PC-3 (cell line): ENCODE data around the gene LRFN3. TPM values are rescaled to one million over a fixed set of nuclear protein-coding genes. Genes with fewer than 3 reads are reported as not detected.

Source experiments
- ATAC-seq: fragments of 200-7000 bp; cut with Tn5 transposase; 2 replicates; pipeline ENCODE4 v1.9.1; 2020; ENCODE audit warnings: mild to moderate bottlenecking, moderate library complexity
- BruUV-seq: library from RNA; stranded (reverse); fragments of 400-500 nt; replicated peaks from 2 replicates; lab custom pipeline; 2021; lab: Mats Ljungman, UMichigan
- CTCF ChIA-PET: fragments of 300-600 bp; sonication (Branson Sonifier 250); formaldehyde crosslinking; loops from one replicate; lab custom pipeline; 2022; ENCODE audit warnings: antibody characterized with exemption; lab: Charles Lee
- POLR2A ChIA-PET: fragments of 300-600 bp; sonication (Branson Sonifier 250); formaldehyde crosslinking; loops from one replicate; lab custom pipeline; 2022; ENCODE audit warnings: antibody characterized with exemption; ENCODE audit not compliant: unreplicated experiment; lab: Charles Lee
- DNase-seq: peaks from one replicate; pipeline ENCODE4 v3.0.0-alpha.2; 2015
- H2AFZ ChIP-seq: fragments of 300-600 bp; sonication (generic); 2 replicates; pipeline ENCODE4 v1.6.0; 2016; ENCODE audit warnings: antibody characterized with exemption, low read length
- H3F3A ChIP-seq: fragments of 300-600 bp; sonication (generic); one replicate; pipeline ENCODE4 v1.6.0; 2017; ENCODE audit warnings: antibody characterized with exemption, low read length, control low read depth, mild to moderate bottlenecking; ENCODE audit not compliant: unreplicated experiment
- H3K27ac ChIP-seq: fragments of 300-600 bp; sonication (generic); 2 replicates; pipeline ENCODE4 v1.5.1; 2016; ENCODE audit warnings: mild to moderate bottlenecking, low read length
- H3K27me3 ChIP-seq: fragments of 300-600 bp; sonication (generic); 2 replicates; pipeline ENCODE4 v1.6.1; 2016; ENCODE audit warnings: low read length, mixed read lengths
- H3K36me3 ChIP-seq: fragments of 300-600 bp; sonication (generic); 2 replicates; pipeline ENCODE4 v1.6.1; 2016; ENCODE audit warnings: low read depth, mixed run types, low read length, mixed read lengths
- H3K4me1 ChIP-seq: fragments of 300-600 bp; sonication (generic); 2 replicates; pipeline ENCODE4 v1.5.1; 2016; ENCODE audit warnings: low read length; ENCODE audit not compliant: insufficient read depth
- H3K4me2 ChIP-seq: fragments of 300-600 bp; sonication (generic); 2 replicates; pipeline ENCODE4 v1.6.0; 2016; ENCODE audit warnings: low read length
- H3K4me3 ChIP-seq: fragments of 300-600 bp; sonication (generic); 2 replicates; pipeline ENCODE4 v1.5.1; 2016; ENCODE audit warnings: mild to moderate bottlenecking, low read length, mixed read lengths
- H3K79me2 ChIP-seq: fragments of 300-600 bp; sonication (generic); 2 replicates; pipeline ENCODE4 v1.6.1; 2017; ENCODE audit warnings: low read length, mixed read lengths
- H3K9ac ChIP-seq: fragments of 300-600 bp; sonication (generic); 2 replicates; pipeline ENCODE4 v1.6.0; 2016; ENCODE audit warnings: mild to moderate bottlenecking, low read length
- H3K9me2 ChIP-seq: fragments of 300-600 bp; sonication (generic); replicated peaks from 2 replicates; pipeline ENCODE4 v1.6.1; 2016; ENCODE audit warnings: mixed run types, low read length, mixed read lengths
- H3K9me3 ChIP-seq: fragments of 300-600 bp; sonication (generic); 2 replicates; pipeline ENCODE4 v1.6.1; 2016; ENCODE audit warnings: low read length, mixed read lengths
- H4K20me1 ChIP-seq: fragments of 300-600 bp; sonication (generic); 2 replicates; pipeline ENCODE4 v1.6.1; 2016; ENCODE audit warnings: low read length, mixed read lengths
- CTCF ChIP-seq: fragments of 300-600 bp; sonication (generic); conservative IDR thresholded peaks from 2 replicates; pipeline ENCODE4 v1.5.1; 2017; ENCODE audit warnings: antibody characterized with exemption, low read depth, mild to moderate bottlenecking, low read length
- EZH2 ChIP-seq: fragments of 300-600 bp; sonication (generic); IDR thresholded peaks from one replicate; pipeline ENCODE4 v1.6.1; 2017; ENCODE audit warnings: antibody characterized with exemption, mild to moderate bottlenecking, low read length; ENCODE audit not compliant: unreplicated experiment
- EZH2phosphoT487 ChIP-seq: fragments of 300-600 bp; sonication (generic); IDR thresholded peaks from 2 replicates; pipeline ENCODE4 v1.6.1; 2018; ENCODE audit warnings: mild to moderate bottlenecking, antibody characterized with exemption, low read length, borderline replicate concordance
- intact Hi-C: fragments of 100-400 bp; cut with micrococcal nuclease; formaldehyde crosslinking; loops from 2 replicates; pipeline ENCODE4 v1.9.0; 2023
- total RNA-seq: library from RNA; depleted of rRNA; stranded (reverse); fragments of >200 nt; gene quantifications from 2 replicates; pipeline ENCODE4 v1.2.3, GENCODE V29; 2014

Gene LRFN3
- total RNA-seq, 1 experiment from 2014 or later, result 4.1 TPM

DNA sequence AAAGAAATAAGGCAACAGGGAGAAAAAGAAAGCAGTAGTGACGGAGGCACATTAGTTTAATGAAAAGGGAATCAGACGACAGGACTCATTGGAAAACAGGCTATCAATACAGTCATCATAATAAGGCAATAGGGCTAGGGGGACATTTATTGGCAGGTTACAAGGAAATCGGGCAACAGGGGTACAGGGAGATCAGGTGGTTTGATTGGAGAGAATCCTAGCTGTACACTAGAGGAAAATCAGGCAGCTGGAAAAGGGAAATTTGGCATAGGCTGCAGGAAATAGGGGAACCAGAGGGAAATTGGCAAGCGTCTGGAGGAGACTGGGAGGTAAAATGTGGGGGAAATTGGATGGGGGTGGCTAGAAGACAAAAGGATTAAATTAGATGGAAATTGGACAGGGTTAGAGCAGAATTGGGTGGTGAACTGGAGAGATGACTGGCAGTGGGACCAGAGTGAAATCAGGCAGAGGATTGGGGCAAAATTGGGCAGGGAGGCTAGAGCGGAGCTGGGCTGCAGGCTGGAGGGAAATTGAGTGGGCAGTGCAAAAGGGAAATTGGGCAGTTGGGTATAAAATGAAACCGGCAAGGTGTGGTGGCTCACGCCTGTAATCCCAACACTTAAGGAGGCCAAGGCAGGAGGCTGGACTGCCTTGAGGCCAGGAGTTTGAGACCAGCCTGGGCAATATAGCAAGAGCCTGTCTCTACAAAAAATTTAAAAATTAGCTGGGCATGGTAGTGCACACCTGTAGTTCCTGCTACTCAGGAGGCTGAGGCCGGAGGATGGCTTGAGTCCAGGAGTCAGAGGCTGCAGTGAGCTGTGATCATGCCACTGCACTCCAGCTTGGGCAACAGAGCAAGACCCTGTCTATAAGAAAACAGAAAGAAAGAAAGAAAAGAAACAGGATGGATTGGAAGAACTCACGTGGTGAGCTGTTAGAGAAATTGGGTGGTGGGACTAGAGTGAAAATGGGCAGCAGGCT is 7.4 kb downstream of the LRFN3 start:
- no peaks in the 10 kb centered on the region for H3K36me3 ChIP-seq
- no TSS peak for BruUV-seq
- H3K27ac ChIP-seq, result no peak overlapping the region
- POLR2A ChIA-PET, result no interaction called here
- no peaks in the 10 kb centered on the region for H3K9me3 ChIP-seq
- TF ChIP-seq CTCF (no peak), EZH2phosphoT487 (no peak), EZH2 (no peak)
- H3K79me2 ChIP-seq, result no peaks in the 10 kb centered on the region
- no peaks in the 10 kb centered on the region for H3K9me2 ChIP-seq
- H3K4me3 ChIP-seq, result no peak overlapping the region
- no peak overlapping the region for H2AFZ ChIP-seq
- H4K20me1 ChIP-seq, result no peaks in the 10 kb centered on the region
- no peaks in the 10 kb centered on the region for H3F3A ChIP-seq
- intact Hi-C loops, result no loop called here
- no peak overlapping the region for H3K9ac ChIP-seq
- H3K4me1 ChIP-seq, result no peaks in the 10 kb centered on the region
- DNase-seq (no peak), ATAC-seq (no peak)
- H3K27me3 ChIP-seq, result no peaks in the 10 kb centered on the region
- no peak overlapping the region for H3K4me2 ChIP-seq
- CTCF ChIA-PET, result no interaction called here

DNA sequence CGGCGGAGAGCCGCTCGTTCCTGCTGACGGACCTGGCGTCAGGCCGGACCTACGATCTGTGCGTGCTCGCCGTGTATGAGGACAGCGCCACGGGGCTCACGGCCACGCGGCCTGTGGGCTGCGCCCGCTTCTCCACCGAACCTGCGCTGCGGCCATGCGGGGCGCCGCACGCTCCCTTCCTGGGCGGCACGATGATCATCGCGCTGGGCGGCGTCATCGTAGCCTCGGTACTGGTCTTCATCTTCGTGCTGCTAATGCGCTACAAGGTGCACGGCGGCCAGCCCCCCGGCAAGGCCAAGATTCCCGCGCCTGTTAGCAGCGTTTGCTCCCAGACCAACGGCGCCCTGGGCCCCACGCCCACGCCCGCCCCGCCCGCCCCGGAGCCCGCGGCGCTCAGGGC is 8.4 kb downstream of the LRFN3 start:
- ATAC-seq (no peak), DNase-seq (no peak)
- H3K9me2 ChIP-seq, result no peaks in the 10 kb centered on the region
- H3K79me2 ChIP-seq, result no peaks in the 10 kb centered on the region
- no peak overlapping the region for H3K27ac ChIP-seq
- no peak overlapping the region for H3K4me2 ChIP-seq
- H3F3A ChIP-seq, result no peaks in the 10 kb centered on the region
- no peaks in the 10 kb centered on the region for H3K9me3 ChIP-seq
- ChIA-PET POLR2A (no interaction called here), CTCF (no interaction called here)
- H4K20me1 ChIP-seq, result no peaks in the 10 kb centered on the region
- H3K27me3 ChIP-seq, result no peaks in the 10 kb centered on the region
- intact Hi-C loops, result no loop called here
- H2AFZ ChIP-seq, result no peak overlapping the region
- no peak for TF ChIP-seq EZH2
- TF ChIP-seq EZH2phosphoT487, result no peak
- TF ChIP-seq CTCF, result no peak
- H3K36me3 ChIP-seq, result no peaks in the 10 kb centered on the region
- no peak overlapping the region for H3K4me3 ChIP-seq
- BruUV-seq, result no TSS peak
- H3K9ac ChIP-seq, result no peak overlapping the region
- H3K4me1 ChIP-seq, result no peaks in the 10 kb centered on the region
